DND-41 (cell line): Measurements from ENCODE around the gene MYLIP.

ENCODE experiments used
- CTCF ChIP-seq: IDR thresholded peaks from 2 replicates; pipeline ENCODE4 v1.5.1; 2012; ENCODE audit warnings: borderline replicate concordance, low read length, moderate library complexity, mild to moderate bottlenecking; ENCODE audit not compliant: poor library complexity, severe bottlenecking; ENCODE audit errors: extremely low read depth
- EZH2 ChIP-seq: IDR thresholded peaks from 3 replicates; pipeline ENCODE4 v1.6.1; 2012; ENCODE audit warnings: borderline replicate concordance, low read depth, mild to moderate bottlenecking, moderate library complexity, low read length, inconsistent platforms; ENCODE audit not compliant: severe bottlenecking

- TF ChIP-seq EZH2 (no peak), CTCF (no peak)
Measured at GRCh38 chr6:16160794-16161193, 31.9 kb downstream of the MYLIP start.
